CD4-positive, alpha-beta T cell treated with Interleukin-4 for 4 hours (primary cell): Measurements from ENCODE around the gene ADAMTSL4.

Source experiments
- DNase-seq: peaks from one replicate; pipeline ENCODE4 v3.0.0-alpha.2; 2020

ADAMTSL4 gene

DNA sequence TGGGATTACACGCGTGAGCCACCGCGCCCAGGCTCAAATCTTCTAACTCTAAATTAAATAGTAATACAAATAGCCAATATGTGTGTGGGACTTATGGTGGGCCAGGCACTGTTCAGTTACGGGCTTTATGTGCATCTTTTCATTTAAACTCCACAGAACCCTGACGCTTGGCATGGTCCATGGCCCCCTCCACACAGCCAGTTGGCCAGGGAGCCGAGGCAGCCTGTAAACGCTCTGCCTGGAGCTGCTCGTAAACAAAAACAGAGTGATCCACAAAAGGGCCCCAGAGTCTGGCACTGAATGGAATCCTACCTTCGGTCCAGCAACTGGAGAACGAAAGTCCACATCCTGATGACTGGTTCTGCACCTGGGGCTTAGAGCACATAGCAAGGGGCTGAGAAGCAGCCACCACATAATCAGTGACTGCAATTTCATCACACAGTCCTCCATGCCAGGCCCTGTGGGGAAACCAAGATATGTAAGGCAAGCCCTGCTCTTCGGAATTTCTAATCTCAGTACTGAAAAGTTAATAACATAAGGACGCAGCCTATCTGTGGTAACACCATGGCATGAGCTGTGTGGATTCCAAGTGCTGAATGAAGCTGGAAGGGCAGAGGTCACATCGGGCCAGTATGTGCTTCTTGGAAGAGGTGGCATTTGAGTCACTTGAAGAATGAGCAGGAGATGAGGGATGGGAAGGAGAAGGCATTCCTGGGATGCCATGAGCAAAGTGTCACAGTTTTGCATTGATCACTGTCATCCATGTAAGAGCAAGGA lies 13.5 kb upstream of the ADAMTSL4 start:
- DNase-seq = no peak

GRCh38 chr1:150536836-150537731 lies 12.1 kb upstream of the ADAMTSL4 start:
- no peak for DNase-seq

GRCh38 chr1:150537732-150538684 lies 11.2 kb upstream of the ADAMTSL4 start:
- DNase-seq = no peak

DNA sequence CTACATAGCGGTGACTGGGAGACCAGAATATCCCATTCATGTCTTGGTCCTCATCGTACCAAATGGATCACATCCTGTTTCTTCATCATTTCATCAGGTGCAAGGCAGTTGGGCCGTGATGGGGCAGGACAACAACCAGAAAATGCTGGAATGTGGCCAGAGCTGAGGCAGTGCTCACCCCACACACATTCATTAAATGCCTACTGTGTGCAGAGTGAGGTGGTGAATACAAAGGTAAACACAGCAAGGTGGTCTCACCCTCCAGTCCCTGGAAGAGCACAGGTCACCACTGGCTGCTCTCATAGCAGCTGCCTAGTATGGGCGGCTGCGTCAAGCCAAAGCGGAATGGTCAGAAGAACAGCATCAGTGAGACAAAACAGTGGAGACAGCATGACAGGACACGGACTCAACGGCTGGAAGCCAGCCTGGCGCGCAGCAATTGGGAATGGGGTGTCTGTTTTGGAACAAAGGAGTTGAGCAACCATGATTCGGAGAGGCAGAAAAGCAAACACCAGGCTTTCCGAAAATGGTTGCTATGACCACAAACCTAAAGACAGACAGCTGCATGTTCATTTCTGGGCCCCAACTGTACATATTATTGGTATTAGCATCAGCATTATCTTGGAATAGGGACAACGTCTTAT lies 5.6 kb upstream of the ADAMTSL4 start:
- DNase-seq = no peak

DNA sequence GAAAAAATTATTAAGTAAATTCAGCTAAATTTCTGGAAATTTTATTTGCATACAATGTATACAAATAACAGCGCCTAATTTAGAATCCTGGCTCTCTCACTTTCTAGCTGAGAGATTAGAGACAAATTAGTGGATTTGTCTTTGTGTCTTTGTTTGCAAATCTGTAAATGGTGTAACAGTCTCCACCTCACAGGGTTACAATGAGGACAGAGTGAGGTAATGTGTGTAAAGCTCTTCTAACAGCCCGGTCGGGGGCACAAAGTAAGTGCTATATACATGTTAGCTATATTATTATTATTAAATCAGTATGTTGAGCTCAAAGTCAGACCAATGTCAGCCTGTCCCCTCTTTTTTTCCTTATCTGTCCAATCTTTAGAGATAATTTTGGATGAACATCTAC lies 5.0 kb upstream of the ADAMTSL4 start:
- no peak for DNase-seq

GRCh38 chr1:150545486-150546032 lies 3.6 kb upstream of the ADAMTSL4 start:
- no peak for DNase-seq

GRCh38 chr1:150546294-150546937 lies 2.8 kb upstream of the ADAMTSL4 start:
- no peak for DNase-seq

GRCh38 chr1:150548324-150548631 lies 930 bp upstream of the ADAMTSL4 start:
- no peak for DNase-seq

DNA sequence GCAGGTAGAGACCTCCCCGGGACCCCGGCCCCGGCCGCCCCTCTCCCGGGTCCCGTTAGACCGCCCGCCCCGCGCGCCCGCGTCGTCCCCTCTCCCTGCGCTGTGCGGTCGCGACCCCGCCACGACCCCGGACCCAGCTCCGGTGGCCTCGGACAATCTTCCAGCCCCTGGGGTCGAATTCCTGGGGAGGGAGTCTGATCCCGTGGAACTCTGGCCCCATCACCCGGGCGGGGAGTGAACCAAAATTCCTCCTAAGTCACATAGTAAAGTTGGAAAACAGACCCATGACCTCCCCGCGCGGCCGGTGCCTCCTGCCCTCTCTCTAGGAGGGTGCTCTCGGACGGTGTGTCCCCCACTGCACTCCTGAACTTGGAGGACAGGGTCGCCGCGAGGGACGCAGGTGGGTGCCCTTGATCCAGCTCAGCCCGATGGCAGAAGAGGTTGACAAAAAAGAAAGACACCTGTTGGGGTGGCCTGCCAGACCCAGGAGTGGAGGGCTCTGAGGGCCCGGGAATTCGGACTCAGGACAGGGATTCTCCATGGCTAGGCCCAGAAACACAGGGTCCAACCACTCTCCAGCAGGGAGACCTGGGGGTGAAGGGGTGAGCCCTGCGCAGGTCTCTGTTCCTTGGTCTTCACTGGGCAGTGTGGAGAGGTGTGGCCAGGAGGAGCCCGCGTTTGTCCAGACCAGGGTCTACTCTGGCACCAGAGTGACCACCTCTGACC lies 451 bp downstream of the ADAMTSL4 start:
- no peak for DNase-seq

DNA sequence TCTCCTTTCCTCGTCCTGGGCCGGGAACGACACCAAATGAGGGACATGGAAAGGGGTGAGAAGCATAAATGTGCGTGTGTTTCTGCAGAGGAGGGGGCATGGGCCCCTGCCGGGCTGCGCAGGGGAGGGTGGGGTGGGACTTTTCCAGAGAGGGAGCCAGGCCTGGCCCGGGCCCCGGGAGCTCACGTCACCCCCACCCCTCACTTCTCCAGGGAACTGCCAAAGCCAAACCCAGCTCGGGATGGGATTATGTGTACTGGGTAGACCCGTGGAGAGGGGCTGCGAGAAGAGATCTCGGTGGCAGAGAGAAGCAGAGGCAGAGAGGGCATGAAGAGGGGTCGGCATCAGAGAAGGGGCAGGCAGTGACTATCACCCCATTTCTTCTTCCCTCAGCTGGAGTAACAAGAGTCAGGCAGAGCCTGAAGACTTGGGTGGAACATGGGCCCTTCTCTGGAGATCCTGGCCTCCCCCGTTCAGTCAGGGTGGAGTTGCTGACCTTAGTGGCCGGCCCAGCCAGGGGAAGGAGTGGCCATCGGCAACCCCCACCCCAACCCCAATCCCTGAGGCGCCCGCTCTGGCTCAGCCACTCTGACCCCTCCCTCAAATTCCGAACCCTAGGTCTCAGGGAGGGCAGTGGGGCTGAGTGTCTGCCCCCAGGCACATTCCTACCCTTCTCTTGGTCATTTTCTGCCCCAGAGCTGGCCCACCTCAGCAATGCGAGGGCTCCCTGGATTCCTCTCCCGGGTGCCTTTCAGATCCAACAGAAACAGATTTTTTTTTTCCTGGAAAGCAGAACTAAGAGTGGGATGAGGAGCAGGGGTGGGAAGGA lies 1.2 kb downstream of the ADAMTSL4 start:
- no peak for DNase-seq

DNA sequence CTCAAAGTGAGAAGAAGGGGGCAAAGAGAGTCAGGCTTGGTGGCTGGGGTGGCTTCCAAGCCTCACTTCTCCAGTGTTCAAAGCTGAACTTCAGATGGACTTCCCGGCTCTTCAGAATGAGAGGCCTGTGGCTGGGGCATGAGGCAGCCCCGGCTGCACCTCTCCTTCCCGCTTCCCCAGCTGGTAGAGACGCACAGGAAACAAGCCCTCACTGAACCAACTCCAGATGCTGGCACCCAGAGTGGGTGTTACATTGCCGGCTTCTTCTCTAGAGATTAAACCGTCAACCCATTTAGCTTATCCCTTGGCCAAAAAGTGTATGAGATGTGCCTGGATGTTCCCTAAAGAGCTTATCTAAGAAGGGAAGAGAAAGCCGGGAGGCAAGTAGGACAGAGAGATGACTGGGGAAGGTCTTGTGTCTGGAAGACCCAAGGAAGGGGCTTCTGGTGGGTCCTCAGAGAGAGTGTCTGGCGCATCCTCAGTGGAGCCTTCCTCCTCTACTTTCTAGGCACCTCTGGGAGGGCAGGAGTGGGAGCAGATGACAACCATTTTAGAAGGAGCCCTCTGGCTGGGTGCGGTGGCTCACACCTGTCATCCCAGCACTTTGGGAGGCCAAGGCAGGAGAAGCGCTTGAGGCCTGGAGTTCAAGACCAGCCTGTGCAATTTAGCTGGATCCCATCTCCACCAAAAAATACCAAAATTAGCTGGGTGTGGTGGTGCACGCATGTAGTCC lies 2.0 kb downstream of the ADAMTSL4 start:
- no peak for DNase-seq

- DNase-seq = no peak
Observed at GRCh38 chr1:150551784-150552127, 2.5 kb downstream of the ADAMTSL4 start.

- DNase-seq = no peak
Observed at GRCh38 chr1:150552128-150552910, 3.1 kb downstream of the ADAMTSL4 start.

DNA sequence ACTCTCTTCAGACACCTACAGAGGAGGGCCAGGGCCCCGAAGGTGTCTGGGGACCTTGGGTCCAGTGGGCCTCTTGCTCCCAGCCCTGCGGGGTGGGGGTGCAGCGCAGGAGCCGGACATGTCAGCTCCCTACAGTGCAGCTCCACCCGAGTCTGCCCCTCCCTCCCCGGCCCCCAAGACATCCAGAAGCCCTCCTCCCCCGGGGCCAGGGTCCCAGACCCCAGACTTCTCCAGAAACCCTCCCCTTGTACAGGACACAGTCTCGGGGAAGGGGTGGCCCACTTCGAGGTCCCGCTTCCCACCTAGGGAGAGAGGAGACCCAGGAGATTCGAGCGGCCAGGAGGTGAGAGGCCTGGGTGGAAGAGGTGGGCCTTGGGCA lies 3.7 kb downstream of the ADAMTSL4 start:
- DNase-seq = no peak

DNA sequence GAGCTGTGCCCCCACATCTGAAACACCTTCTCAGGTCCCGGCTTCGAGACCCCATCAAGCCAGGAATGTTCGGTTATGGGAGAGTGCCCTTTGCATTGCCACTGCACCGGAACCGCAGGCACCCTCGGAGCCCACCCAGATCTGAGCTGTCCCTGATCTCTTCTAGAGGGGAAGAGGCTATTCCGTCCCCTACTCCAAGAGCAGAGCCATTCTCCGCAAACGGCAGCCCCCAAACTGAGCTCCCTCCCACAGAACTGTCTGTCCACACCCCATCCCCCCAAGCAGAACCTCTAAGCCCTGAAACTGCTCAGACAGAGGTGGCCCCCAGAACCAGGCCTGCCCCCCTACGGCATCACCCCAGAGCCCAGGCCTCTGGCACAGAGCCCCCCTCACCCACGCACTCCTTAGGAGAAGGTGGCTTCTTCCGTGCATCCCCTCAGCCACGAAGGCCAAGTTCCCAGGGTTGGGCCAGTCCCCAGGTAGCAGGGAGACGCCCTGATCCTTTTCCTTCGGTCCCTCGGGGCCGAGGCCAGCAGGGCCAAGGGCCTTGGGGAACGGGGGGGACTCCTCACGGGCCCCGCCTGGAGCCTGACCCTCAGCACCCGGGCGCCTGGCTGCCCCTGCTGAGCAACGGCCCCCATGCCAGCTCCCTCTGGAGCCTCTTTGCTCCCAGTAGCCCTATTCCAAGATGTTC lies 4.3 kb downstream of the ADAMTSL4 start:
- DNase-seq = no peak

- no peak for DNase-seq
Observed at GRCh38 chr1:150554086-150554452, 4.9 kb downstream of the ADAMTSL4 start.

DNA sequence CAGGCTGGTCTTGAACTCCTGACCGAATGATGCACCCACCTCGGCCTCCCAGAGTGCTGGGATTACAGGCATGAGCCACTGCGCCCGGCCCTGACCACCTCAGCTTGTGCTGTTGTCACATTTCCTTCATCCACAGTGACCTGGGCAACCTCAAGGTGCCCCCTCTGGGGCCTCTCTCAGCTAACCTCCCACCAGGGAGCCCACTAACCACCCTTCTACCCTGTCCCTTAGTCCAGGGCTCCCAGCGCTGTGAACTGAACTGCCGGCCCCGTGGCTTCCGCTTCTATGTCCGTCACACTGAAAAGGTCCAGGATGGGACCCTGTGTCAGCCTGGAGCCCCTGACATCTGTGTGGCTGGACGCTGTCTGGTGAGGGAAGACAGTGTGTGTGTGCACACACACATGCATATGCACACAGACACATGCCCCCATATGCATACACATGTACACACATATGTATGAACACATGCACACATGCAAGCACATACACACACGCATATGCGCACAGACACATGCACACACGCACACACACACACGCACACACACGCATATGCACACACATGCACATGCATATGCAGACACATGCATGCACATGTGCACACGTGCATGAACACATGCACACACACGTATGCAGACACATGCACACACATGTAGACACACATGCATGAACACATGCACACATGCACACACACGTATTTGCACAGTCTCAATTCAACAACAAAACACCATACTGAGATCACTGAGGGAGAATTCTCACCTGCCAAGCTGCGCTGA lies 6.2 kb downstream of the ADAMTSL4 start:
- no peak for DNase-seq
